A673 (cell line): ENCODE results near the gene CUBN. TPM values are rescaled to one million over a fixed set of nuclear protein-coding genes. Genes with fewer than 3 reads are reported as not detected.

ENCODE experiments used
- BruUV-seq: library from RNA; stranded (reverse); fragments of 400-500 nt; replicated peaks from 2 replicates; lab custom pipeline; 2021; lab: Mats Ljungman, UMichigan
- CTCF ChIA-PET: fragments of 300-600 bp; sonication (Branson Sonifier 250); formaldehyde crosslinking; loops from one replicate; lab custom pipeline; 2022; ENCODE audit warnings: antibody characterized with exemption; lab: Charles Lee
- POLR2A ChIA-PET: fragments of 300-600 bp; sonication (Branson Sonifier 250); formaldehyde crosslinking; loops from one replicate; lab custom pipeline; 2022; ENCODE audit warnings: antibody characterized with exemption; ENCODE audit not compliant: low non-redundant PET; lab: Charles Lee
- DNase-seq: peaks from one replicate; pipeline ENCODE4 v3.0.0-alpha.2; 2015; ENCODE audit warnings: low spot score
- H3K27ac ChIP-seq: fragments of 200-600 bp; sonication (generic); 2 replicates; pipeline ENCODE4 v1.5.1; 2016; ENCODE audit warnings: mixed run types, low read depth, mild to moderate bottlenecking, mixed read lengths, antibody characterized with exemption, low read length; ENCODE audit not compliant: poor library complexity, severe bottlenecking
- H3K27me3 ChIP-seq: fragments of 200-600 bp; sonication (generic); replicated peaks from 2 replicates; pipeline ENCODE4 v1.6.1; 2017; ENCODE audit warnings: mixed run types, low read depth, mild to moderate bottlenecking, mixed read lengths, antibody characterized with exemption, low read length; ENCODE audit not compliant: insufficient read depth, poor library complexity
- H3K36me3 ChIP-seq: fragments of 200-600 bp; sonication (generic); 2 replicates; pipeline ENCODE4 v1.6.1; 2016; ENCODE audit warnings: mixed run types, mild to moderate bottlenecking, mixed read lengths, antibody characterized with exemption, low read length; ENCODE audit not compliant: insufficient read depth, poor library complexity, severe bottlenecking
- H3K4me1 ChIP-seq: fragments of 200-600 bp; sonication (generic); 2 replicates; pipeline ENCODE4 v1.6.1; 2017; ENCODE audit warnings: mixed run types, mild to moderate bottlenecking, mixed read lengths, antibody characterized with exemption, low read length; ENCODE audit not compliant: insufficient read depth, poor library complexity, severe bottlenecking
- H3K4me3 ChIP-seq: fragments of 200-600 bp; sonication (generic); 2 replicates; pipeline ENCODE4 v1.5.1; 2016; ENCODE audit warnings: low read depth, mixed run types, mild to moderate bottlenecking, mixed read lengths, low read length; ENCODE audit not compliant: poor library complexity, severe bottlenecking
- H3K9me3 ChIP-seq: fragments of 200-600 bp; sonication (generic); 2 replicates; pipeline ENCODE4 v1.6.1; 2016; ENCODE audit warnings: mixed run types, low read depth, mild to moderate bottlenecking, mixed read lengths, antibody characterized with exemption, low read length; ENCODE audit not compliant: poor library complexity, severe bottlenecking
- CTCF ChIP-seq: fragments of 300-800, 200-600 bp; sonication (generic); conservative IDR thresholded peaks from 2 replicates; pipeline ENCODE4 v1.5.1; 2017; ENCODE audit warnings: low read depth, mild to moderate bottlenecking, antibody characterized with exemption, low read length, moderate library complexity, mixed read lengths
- EZH2 ChIP-seq: fragments of 200-600 bp; sonication (generic); IDR thresholded peaks from 2 replicates; pipeline ENCODE4 v1.6.1; 2017; ENCODE audit warnings: borderline replicate concordance, low read depth, mild to moderate bottlenecking, mixed read lengths, antibody characterized with exemption, low read length; ENCODE audit not compliant: poor library complexity, severe bottlenecking
- intact Hi-C: fragments of 100-400 bp; cut with micrococcal nuclease; formaldehyde crosslinking; loops from one replicate; pipeline ENCODE4 v1.10.0; 2022; ENCODE audit not compliant: unreplicated experiment
- total RNA-seq: library from RNA; stranded (reverse); gene quantifications from 2 replicates; pipeline ENCODE4 v1.2.3, GENCODE V29; 2021

The CUBN gene
- total RNA-seq, 1 experiment from 2014 or later: 3.4 TPM

DNA sequence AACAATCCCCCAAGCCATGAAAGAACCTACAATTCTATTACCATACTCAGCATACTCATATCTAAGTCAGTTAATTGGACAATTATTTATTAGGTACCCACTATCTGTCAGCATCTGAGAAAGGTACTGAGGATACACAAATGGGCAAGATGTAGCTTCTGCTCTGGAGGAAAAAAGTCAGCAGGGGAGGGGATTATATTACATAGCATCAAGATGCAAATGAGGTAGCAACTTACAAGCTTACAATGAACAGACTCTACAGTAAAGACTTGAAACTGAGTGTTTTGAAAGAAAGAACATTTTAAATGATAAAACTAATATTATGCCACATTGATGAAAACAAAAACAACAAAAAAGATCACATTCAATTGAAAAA, 10.8 kb upstream of the CUBN start:
- no peak overlapping the region for H3K4me3 ChIP-seq
- no peaks in the 10 kb centered on the region for H3K9me3 ChIP-seq
- H3K4me1 ChIP-seq: peaks cover 22% of the 10 kb centered on the region
- H3K27me3 ChIP-seq: no peaks in the 10 kb centered on the region
- TF ChIP-seq CTCF: no peak
- no peak for TF ChIP-seq EZH2
- ChIA-PET POLR2A (no interaction called here), CTCF (interaction anchor here (0.7 kb wide), 1 partner anchor 90 kb away, joined by 3 read pairs; no protein-coding TSS in a partner anchor)
- H3K36me3 ChIP-seq: no peaks in the 10 kb centered on the region
- peak; percentile 56 for DNase-seq
- no TSS peak for BruUV-seq
- intact Hi-C loops: no loop called here
- no peak overlapping the region for H3K27ac ChIP-seq

DNA sequence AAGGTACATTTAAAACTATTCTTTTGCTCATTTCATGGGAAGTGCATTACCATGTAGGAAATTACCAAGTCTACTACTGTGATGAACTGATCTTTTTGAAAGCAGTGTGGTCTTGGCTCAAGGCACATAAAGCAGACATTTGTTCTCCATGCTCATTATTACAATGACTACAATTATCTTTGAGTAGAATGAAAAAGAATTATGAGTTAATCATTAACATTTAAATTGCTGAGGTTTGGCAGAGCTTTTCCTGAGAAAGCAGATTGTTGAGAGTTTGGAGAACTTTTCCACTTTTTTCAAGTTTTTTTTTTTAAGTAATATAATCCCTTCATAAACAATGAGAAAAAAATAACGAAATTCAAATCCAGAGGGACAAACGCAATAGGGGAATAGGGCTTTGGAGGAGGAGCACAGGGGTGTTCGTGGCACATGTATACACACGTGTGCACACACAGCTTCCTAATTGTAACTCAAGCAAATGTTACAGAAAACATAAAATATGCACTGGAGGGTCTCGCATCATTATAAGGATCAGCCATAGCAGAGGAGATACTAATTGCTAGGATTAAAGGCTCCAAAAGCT, 8.9 kb upstream of the CUBN start:
- Histone ChIP-seq H3K27me3 (no peaks in the 10 kb centered on the region), H3K36me3 (no peaks in the 10 kb centered on the region), H3K27ac (no peak overlapping the region), H3K4me1 (peaks cover 32% of the 10 kb centered on the region), H3K9me3 (no peaks in the 10 kb centered on the region), H3K4me3 (no peak overlapping the region)
- no TSS peak for BruUV-seq
- ChIA-PET CTCF (no interaction called here), POLR2A (interaction anchor here (0.6 to 0.7 kb wide), 2 partner anchors 8 to 23 kb away, joined by 3 read pairs; no protein-coding TSS in a partner anchor)
- DNase-seq: peak; percentile 12
- intact Hi-C loops: no loop called here
- TF ChIP-seq EZH2: no peak
- no peak for TF ChIP-seq CTCF

- intact Hi-C loops: no loop called here
- Histone ChIP-seq H3K36me3 (no peaks in the 10 kb centered on the region), H3K4me3 (no peak overlapping the region), H3K27ac (no peak overlapping the region), H3K4me1 (peaks cover 43% of the 10 kb centered on the region), H3K27me3 (no peaks in the 10 kb centered on the region), H3K9me3 (no peaks in the 10 kb centered on the region)
- BruUV-seq: no TSS peak
- ChIA-PET POLR2A (no interaction called here), CTCF (no interaction called here)
- DNase-seq: no peak
- no peak for TF ChIP-seq EZH2
- TF ChIP-seq CTCF: no peak
Observed at GRCh38 chr10:17134737-17135260, 5.2 kb upstream of the CUBN start.
